Panc1 (cell line): ENCODE data around the gene GYPC.

ENCODE experiments used
- POLR2AphosphoS5 ChIP-seq: IDR thresholded peaks from 2 replicates; pipeline ENCODE4 v1.6.1; 2012; ENCODE audit warnings: mild to moderate bottlenecking, low read depth, low read length, moderate library complexity
- TF ChIP-seq, protein P1 (sequence below): fragments of 450-650 bp; IDR thresholded peaks from 2 replicates; pipeline ENCODE4 v1.5.1; 2017; ENCODE audit warnings: mild to moderate bottlenecking

DNA sequence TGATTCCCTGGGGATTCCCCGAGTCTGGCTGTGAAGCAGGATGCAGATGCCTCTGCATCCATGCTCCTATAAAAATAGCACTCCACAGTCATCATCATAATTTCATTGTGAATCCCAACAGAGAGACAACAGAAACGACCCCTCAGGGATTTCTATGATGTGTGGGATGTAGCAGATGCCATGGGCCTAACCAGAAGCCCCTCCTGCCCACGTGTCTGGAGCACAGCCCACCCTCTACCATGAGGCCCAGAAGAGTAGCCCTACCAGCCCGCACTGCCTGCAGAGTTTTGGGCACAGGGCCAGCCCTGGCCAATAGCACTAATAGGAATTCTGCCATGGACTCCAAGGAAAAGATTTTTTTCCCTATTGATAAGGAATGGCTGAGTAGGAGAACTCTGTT lies 66.6 kb downstream of the GYPC start:
- TF ChIP-seq, protein P1, sequence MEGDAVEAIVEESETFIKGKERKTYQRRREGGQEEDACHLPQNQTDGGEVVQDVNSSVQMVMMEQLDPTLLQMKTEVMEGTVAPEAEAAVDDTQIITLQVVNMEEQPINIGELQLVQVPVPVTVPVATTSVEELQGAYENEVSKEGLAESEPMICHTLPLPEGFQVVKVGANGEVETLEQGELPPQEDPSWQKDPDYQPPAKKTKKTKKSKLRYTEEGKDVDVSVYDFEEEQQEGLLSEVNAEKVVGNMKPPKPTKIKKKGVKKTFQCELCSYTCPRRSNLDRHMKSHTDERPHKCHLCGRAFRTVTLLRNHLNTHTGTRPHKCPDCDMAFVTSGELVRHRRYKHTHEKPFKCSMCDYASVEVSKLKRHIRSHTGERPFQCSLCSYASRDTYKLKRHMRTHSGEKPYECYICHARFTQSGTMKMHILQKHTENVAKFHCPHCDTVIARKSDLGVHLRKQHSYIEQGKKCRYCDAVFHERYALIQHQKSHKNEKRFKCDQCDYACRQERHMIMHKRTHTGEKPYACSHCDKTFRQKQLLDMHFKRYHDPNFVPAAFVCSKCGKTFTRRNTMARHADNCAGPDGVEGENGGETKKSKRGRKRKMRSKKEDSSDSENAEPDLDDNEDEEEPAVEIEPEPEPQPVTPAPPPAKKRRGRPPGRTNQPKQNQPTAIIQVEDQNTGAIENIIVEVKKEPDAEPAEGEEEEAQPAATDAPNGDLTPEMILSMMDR: no peak
- TF ChIP-seq POLR2AphosphoS5: no peak
